Measurements from ENCODE around the gene SEMA5A. TPM values are rescaled to one million over a fixed set of nuclear protein-coding genes. Genes with fewer than 3 reads are reported as not detected.

SEMA5A gene
- total RNA-seq, 6 experiments from 2014 or later: 54.2 to 69.7 (median 59.9) TPM

- Mint-ChIP-seq H3K9me3 (no peaks in the 10 kb centered on the region), H3K27me3 (ENCODE audit: insufficient read depth) (no peaks in the 10 kb centered on the region; the same call in 1 of the 2 replicates), H3K4me1 (ENCODE audit: low read depth) (peaks cover 16% of the 10 kb centered on the region), H3K27ac (peak overlapping the region; percentile 60), H3K4me3 (peak overlapping the region; percentile 44), H3K36me3 (ENCODE audit: low read depth) (peaks cover 6% of the 10 kb centered on the region)
- DNase-seq: no peak
- TF ChIP-seq, protein P1, sequence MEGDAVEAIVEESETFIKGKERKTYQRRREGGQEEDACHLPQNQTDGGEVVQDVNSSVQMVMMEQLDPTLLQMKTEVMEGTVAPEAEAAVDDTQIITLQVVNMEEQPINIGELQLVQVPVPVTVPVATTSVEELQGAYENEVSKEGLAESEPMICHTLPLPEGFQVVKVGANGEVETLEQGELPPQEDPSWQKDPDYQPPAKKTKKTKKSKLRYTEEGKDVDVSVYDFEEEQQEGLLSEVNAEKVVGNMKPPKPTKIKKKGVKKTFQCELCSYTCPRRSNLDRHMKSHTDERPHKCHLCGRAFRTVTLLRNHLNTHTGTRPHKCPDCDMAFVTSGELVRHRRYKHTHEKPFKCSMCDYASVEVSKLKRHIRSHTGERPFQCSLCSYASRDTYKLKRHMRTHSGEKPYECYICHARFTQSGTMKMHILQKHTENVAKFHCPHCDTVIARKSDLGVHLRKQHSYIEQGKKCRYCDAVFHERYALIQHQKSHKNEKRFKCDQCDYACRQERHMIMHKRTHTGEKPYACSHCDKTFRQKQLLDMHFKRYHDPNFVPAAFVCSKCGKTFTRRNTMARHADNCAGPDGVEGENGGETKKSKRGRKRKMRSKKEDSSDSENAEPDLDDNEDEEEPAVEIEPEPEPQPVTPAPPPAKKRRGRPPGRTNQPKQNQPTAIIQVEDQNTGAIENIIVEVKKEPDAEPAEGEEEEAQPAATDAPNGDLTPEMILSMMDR (IDR thresholded peaks at IDR 0.05): no peak
Measured at GRCh38 chr5:9431151-9431495, 114.8 kb downstream of the SEMA5A start.

GRCh38 chr5:9430306-9430705, 115.6 kb downstream of the SEMA5A start:
- peaks cover 11% of the 10 kb centered on the region for H3K4me1 Mint-ChIP-seq (ENCODE audit: low read depth)
- H3K9me3 Mint-ChIP-seq: no peaks in the 10 kb centered on the region
- no peak overlapping the region for H3K4me3 Mint-ChIP-seq
- TF ChIP-seq, protein P1 (IDR thresholded peaks at IDR 0.05): no peak
- H3K36me3 Mint-ChIP-seq (ENCODE audit: low read depth): 0 out of 2 replicates have a peak, but pooled peaks cover 5% of the 10 kb centered on the region
- DNase-seq: no peak
- H3K27ac Mint-ChIP-seq: no peak overlapping the region
- no peaks in the 10 kb centered on the region; the same call in 1 of the 2 replicates for H3K27me3 Mint-ChIP-seq (ENCODE audit: insufficient read depth)

DNA sequence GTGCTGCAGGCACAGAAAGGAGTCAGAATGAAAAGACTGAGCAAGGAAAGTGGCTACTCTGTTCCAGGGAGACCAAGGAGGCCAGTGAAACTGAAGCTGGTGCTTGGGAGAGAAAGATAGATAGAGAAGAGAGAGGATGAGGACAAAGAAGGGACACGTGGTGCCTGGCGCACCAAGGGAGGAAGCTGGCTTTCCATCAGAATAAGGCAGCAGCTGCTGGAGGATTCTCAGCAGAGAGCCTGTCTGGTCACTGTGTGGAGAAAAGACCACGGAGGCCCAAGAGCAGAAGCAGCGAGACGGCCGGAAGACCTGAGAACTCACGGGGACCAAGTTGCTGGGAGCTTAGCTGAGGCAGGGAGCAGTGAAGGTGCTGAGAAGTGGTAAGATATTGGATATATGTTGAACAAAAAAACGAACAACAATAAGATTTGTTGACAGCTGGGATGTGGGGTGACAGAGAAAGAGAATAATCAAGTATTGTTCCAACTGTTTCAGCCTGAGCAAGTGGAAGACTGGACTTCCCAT, 116.1 kb downstream of the SEMA5A start:
- H3K4me1 Mint-ChIP-seq (ENCODE audit: low read depth): peaks cover 8% of the 10 kb centered on the region
- H3K36me3 Mint-ChIP-seq (ENCODE audit: low read depth): 0 out of 2 replicates have a peak, but pooled peaks cover 6% of the 10 kb centered on the region
- no peak overlapping the region for H3K27ac Mint-ChIP-seq
- H3K9me3 Mint-ChIP-seq: no peaks in the 10 kb centered on the region
- no peaks in the 10 kb centered on the region; the same call in 1 of the 2 replicates for H3K27me3 Mint-ChIP-seq (ENCODE audit: insufficient read depth)
- DNase-seq: no peak
- TF ChIP-seq, protein P1 (IDR thresholded peaks at IDR 0.05): no peak
- no peak overlapping the region for H3K4me3 Mint-ChIP-seq

DNA sequence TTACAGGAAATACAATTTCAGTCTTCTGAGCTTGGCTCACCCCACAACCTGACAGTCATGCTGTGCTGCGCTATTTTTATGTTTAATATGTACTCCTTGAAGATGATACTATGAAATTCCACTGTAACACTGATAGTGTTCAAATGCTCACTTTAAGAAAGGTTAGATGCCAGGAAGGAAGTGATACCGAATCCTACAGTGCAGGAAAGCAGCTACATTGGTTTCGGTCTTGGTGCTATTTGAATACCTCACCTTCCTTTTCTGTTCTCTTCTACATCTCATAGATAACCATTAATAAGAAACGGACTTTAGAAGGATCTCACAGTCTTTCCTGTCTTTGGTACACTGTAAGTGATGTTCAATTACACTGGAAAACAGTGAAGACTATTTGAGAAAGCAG, 117.6 kb downstream of the SEMA5A start:
- H3K27me3 Mint-ChIP-seq (ENCODE audit: insufficient read depth): no peaks in the 10 kb centered on the region; the same call in 1 of the 2 replicates
- peaks cover 21% of the 10 kb centered on the region for H3K4me1 Mint-ChIP-seq (ENCODE audit: low read depth)
- DNase-seq: no peak
- H3K4me3 Mint-ChIP-seq: no peak overlapping the region
- no peak overlapping the region for H3K27ac Mint-ChIP-seq
- H3K36me3 Mint-ChIP-seq (ENCODE audit: low read depth): 0 out of 2 replicates have a peak, but pooled peaks cover 6% of the 10 kb centered on the region
- H3K9me3 Mint-ChIP-seq: no peaks in the 10 kb centered on the region
- TF ChIP-seq, protein P1 (IDR thresholded peaks at IDR 0.05): no peak

DNA sequence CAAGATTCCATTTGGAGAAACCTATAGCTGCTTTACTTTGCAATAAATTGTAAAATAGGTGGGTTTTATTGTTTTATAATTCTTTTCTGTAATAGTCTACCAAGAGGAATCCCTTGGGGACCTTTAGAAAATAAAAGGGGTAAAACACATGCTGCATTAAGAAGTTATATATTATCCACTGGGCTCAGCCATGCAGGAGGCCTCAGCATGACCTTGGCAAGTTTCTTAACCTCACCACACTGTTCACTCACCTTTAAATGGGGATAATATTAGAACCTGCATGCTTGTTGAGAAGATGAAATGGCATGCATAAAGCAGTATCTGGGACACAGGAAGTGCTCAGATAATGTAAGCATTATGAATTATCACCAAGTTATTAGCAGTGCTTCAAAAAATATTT, 120.2 kb downstream of the SEMA5A start:
- Mint-ChIP-seq H3K27me3 (ENCODE audit: insufficient read depth) (no peaks in the 10 kb centered on the region), H3K4me1 (ENCODE audit: low read depth) (peaks cover 40% of the 10 kb centered on the region), H3K4me3 (no peak overlapping the region), H3K27ac (no peak overlapping the region), H3K9me3 (no peaks in the 10 kb centered on the region), H3K36me3 (ENCODE audit: low read depth) (peaks cover 10% of the 10 kb centered on the region; the same call in 1 of the 2 replicates)
- no peak for DNase-seq
- TF ChIP-seq, protein P1 (IDR thresholded peaks at IDR 0.05): no peak

All from HFFc6 (cell line).